ENCODE measurements around the gene VSIR. TPM values are rescaled to one million over a fixed set of nuclear protein-coding genes. Genes with fewer than 3 reads are reported as not detected.

The VSIR gene
- total RNA-seq, 2 donors from 2014 or later: 0.07 to 0.68 TPM

GRCh38 chr10:71817831-71818655 is 44.7 kb upstream of the VSIR start:
- Histone ChIP-seq H3K9ac (ENCODE audit: extremely low read depth, low read length, poor library complexity, severe bottlenecking) (no peak overlapping the region), H3K27me3 (ENCODE audit: control insufficient read depth, insufficient read depth, low read length, poor library complexity, severe bottlenecking) (no peaks in the 10 kb centered on the region), H3K4me3 (ENCODE audit: low read length) (no peak overlapping the region), H3K27ac (ENCODE audit: low read depth, low read length) (no peak overlapping the region), H3K9me3 (ENCODE audit: control insufficient read depth, low read length) (no peaks in the 10 kb centered on the region), H3K4me1 (ENCODE audit: control insufficient read depth, insufficient read depth, low read length) (no peaks in the 10 kb centered on the region), H3K36me3 (ENCODE audit: control insufficient read depth, insufficient read depth, low read length) (peaks cover 84% of the 10 kb centered on the region)
- Mint-ChIP-seq H3K4me3 (no peak overlapping the region), H3K4me1 (no peaks in the 10 kb centered on the region), H3K9me3 (no peaks in the 10 kb centered on the region), H3K36me3 (ENCODE audit: low read depth) (peaks cover 77% of the 10 kb centered on the region), H3K27me3 (ENCODE audit: insufficient read depth) (no peaks in the 10 kb centered on the region), H3K27ac (no peak overlapping the region)
- WGBS, 2 experiments (ENCODE audit: insufficient coverage in 1 of 2, insufficient read length in 1 of 2): 95 to 98% methylated on average over 8 to 9 of the region's 9 CpGs
- TF ChIP-seq, protein P1, sequence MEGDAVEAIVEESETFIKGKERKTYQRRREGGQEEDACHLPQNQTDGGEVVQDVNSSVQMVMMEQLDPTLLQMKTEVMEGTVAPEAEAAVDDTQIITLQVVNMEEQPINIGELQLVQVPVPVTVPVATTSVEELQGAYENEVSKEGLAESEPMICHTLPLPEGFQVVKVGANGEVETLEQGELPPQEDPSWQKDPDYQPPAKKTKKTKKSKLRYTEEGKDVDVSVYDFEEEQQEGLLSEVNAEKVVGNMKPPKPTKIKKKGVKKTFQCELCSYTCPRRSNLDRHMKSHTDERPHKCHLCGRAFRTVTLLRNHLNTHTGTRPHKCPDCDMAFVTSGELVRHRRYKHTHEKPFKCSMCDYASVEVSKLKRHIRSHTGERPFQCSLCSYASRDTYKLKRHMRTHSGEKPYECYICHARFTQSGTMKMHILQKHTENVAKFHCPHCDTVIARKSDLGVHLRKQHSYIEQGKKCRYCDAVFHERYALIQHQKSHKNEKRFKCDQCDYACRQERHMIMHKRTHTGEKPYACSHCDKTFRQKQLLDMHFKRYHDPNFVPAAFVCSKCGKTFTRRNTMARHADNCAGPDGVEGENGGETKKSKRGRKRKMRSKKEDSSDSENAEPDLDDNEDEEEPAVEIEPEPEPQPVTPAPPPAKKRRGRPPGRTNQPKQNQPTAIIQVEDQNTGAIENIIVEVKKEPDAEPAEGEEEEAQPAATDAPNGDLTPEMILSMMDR (conservative IDR thresholded peaks at IDR 0.05): no peak
- DNase-seq: no peak

DNA sequence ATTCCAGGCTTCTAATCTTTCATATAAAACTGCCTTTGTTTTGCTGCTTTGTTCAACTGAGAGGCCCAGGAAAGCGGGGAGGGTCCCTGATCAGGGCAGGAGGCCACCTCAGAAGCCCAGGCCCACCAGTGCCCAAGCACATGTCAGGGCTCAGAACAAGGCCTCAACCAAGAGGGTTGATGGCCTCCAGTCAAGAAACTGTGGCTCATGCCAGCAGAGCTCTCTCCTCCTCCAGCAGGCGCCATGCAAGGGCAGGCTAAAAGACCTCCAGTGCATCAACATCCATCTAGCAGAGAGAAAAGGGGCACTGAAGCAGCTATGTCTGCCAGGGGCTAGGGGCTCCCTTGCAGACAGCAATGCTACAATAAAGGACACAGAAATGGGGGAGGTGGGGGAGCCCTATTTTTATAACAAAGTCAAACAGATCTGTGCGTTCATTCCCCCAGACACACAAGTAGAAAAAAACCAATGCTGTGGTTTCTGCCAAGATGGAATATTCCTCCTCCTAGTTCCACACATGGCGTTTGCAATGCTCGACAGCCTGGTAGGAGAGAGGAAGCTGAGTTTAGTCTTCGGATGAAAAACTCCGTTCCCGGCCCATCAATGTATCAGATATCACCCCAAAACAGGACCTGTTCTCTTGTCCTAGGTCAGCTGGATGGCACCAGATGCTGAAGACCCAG is 43.8 kb upstream of the VSIR start:
- Histone ChIP-seq H3K4me1 (ENCODE audit: control insufficient read depth, insufficient read depth, low read length) (no peaks in the 10 kb centered on the region), H3K27me3 (ENCODE audit: control insufficient read depth, insufficient read depth, low read length, poor library complexity, severe bottlenecking) (no peaks in the 10 kb centered on the region), H3K36me3 (ENCODE audit: control insufficient read depth, insufficient read depth, low read length) (peaks cover 76% of the 10 kb centered on the region), H3K9ac (ENCODE audit: extremely low read depth, low read length, poor library complexity, severe bottlenecking) (no peak overlapping the region), H3K9me3 (ENCODE audit: control insufficient read depth, low read length) (no peaks in the 10 kb centered on the region), H3K27ac (ENCODE audit: low read depth, low read length) (no peak overlapping the region), H3K4me3 (ENCODE audit: low read length) (no peak overlapping the region)
- TF ChIP-seq, protein P1 (conservative IDR thresholded peaks at IDR 0.05): no peak
- no peaks in the 10 kb centered on the region for H3K27me3 Mint-ChIP-seq (ENCODE audit: insufficient read depth)
- DNase-seq: no peak
- H3K4me3 Mint-ChIP-seq: no peak overlapping the region
- H3K27ac Mint-ChIP-seq: no peak overlapping the region
- 92 to 97% methylated on average over 5 to 8 of the region's 8 CpGs for WGBS, 2 experiments (ENCODE audit: insufficient coverage in 1 of 2, insufficient read length in 1 of 2)
- no peaks in the 10 kb centered on the region for H3K4me1 Mint-ChIP-seq
- peaks cover 69% of the 10 kb centered on the region for H3K36me3 Mint-ChIP-seq (ENCODE audit: low read depth)
- no peaks in the 10 kb centered on the region for H3K9me3 Mint-ChIP-seq

DNA sequence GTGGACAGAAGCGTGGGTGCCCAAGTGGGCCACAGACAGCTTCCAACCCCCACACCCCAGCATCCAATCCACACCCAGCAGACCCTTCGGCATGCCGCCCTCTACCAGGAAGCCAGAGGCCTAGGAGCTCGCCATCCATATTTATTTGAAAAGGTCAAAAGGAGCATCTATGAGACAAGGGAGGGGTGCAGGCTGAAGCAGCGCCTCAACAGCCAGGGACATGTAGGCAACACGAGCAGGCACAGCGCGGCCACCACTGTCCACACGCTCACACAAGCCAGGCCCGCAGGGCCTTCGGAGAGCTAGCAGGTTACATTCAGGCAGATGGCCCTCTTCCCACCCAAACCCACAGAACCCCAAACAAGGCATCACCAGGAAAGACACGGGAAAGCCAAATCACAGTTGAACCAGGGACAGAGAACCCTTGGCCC is 43.1 kb upstream of the VSIR start:
- Mint-ChIP-seq H3K4me1 (no peaks in the 10 kb centered on the region), H3K27me3 (ENCODE audit: insufficient read depth) (no peaks in the 10 kb centered on the region), H3K27ac (no peak overlapping the region), H3K4me3 (no peak overlapping the region), H3K36me3 (ENCODE audit: low read depth) (peaks cover 62% of the 10 kb centered on the region), H3K9me3 (no peaks in the 10 kb centered on the region)
- Histone ChIP-seq H3K36me3 (ENCODE audit: control insufficient read depth, insufficient read depth, low read length) (peaks cover 69% of the 10 kb centered on the region), H3K27me3 (ENCODE audit: control insufficient read depth, insufficient read depth, low read length, poor library complexity, severe bottlenecking) (no peaks in the 10 kb centered on the region), H3K4me3 (ENCODE audit: low read length) (no peak overlapping the region), H3K9me3 (ENCODE audit: control insufficient read depth, low read length) (no peaks in the 10 kb centered on the region), H3K9ac (ENCODE audit: extremely low read depth, low read length, poor library complexity, severe bottlenecking) (no peak overlapping the region), H3K27ac (ENCODE audit: low read depth, low read length) (no peak overlapping the region), H3K4me1 (ENCODE audit: control insufficient read depth, insufficient read depth, low read length) (no peaks in the 10 kb centered on the region)
- TF ChIP-seq, protein P1 (conservative IDR thresholded peaks at IDR 0.05): no peak
- WGBS, 2 experiments (ENCODE audit: insufficient coverage in 1 of 2, insufficient read length in 1 of 2): 91 to 100% methylated on average over 3 to 12 of the region's 12 CpGs
- no peak for DNase-seq
